NT2/D1 (cell line): Measurements from ENCODE around the gene HSD17B2.

Source experiments
- SUZ12 ChIP-seq: IDR thresholded peaks from 2 replicates; pipeline ENCODE4 v1.6.1; 2011; ENCODE audit not compliant: insufficient read length, insufficient read depth; ENCODE audit errors: extremely low read depth
- YY1 ChIP-seq: IDR thresholded peaks from 2 replicates; pipeline ENCODE4 v1.6.1; 2011; ENCODE audit not compliant: insufficient read length, insufficient read depth
- ZNF274 ChIP-seq: IDR thresholded peaks from 2 replicates; pipeline ENCODE4 v1.6.1; 2011; ENCODE audit warnings: mild to moderate bottlenecking, low read depth, low read length

- no peak for TF ChIP-seq ZNF274
- no peak for TF ChIP-seq SUZ12
- TF ChIP-seq YY1: no peak
These were observed 24.3 kb downstream of the HSD17B2 start for GRCh38 chr16:82059161-82059982.
